Right lobe of liver (tissue), 4 donors: Measurements from ENCODE around the gene SPRING1.

Source experiments
- CTCF ChIP-seq, 4 donors: fragments of 200-600 bp in 3 of 4; fragments of 450-650 bp in 1 of 4; IDR thresholded peaks; one replicate each; pipeline versions ENCODE4 v1.5.1 to v1.8.0; 2016 to 2022; ENCODE audit warnings: antibody characterized with exemption in 4 of 4, mild to moderate bottlenecking in 2 of 4
- POLR2A ChIP-seq: fragments of 450-650 bp; IDR thresholded peaks from one replicate; pipeline ENCODE4 v1.6.1; 2017; ENCODE audit warnings: antibody characterized with exemption, mild to moderate bottlenecking
- donor health status: DM: no; HTN: no; CAD: no.
- donor health status: DM: no; HTN: no; CAD: no.
- donor health status: DM: no; HTN: yes; CAD: no.

GRCh38 chr12:116695464-116695725 is 42.5 kb downstream of the SPRING1 start:
- TF ChIP-seq CTCF (IDR thresholded peaks at IDR 0.05) (no peak), POLR2A (no peak)
